SW 1271 (cell line): Measurements from ENCODE around the gene NUTF2.
"Not testable (repeated sequence)": the region's sequence is repeated elsewhere in the genome, so short reads cannot be mapped to it uniquely, and the experiment has no call there.

Source experiments
- DNase-seq, 2 experiments: peaks; one replicate each; lab custom pipeline; 2025; lab: John Stamatoyannopoulos, UW

The NUTF2 gene

GRCh38 chr16:67864044-67864443, 17.3 kb downstream of the NUTF2 start:
- DNase-seq, result not testable (repeated sequence)

- DNase-seq, result no peak
Measured at GRCh38 chr16:67864594-67864993, 17.9 kb downstream of the NUTF2 start.

- DNase-seq, result peak in 1 of 2 experiments; percentile 47
Measured at GRCh38 chr16:67865318-67865717, 18.6 kb downstream of the NUTF2 start.

GRCh38 chr16:67868290-67868689, 21.6 kb downstream of the NUTF2 start:
- no peak for DNase-seq

GRCh38 chr16:67869653-67870052, 22.9 kb downstream of the NUTF2 start:
- DNase-seq, result no peak

- DNase-seq, result no peak
Measured at GRCh38 chr16:67871256-67871655, 24.5 kb downstream of the NUTF2 start.

- no peak for DNase-seq
Measured at GRCh38 chr16:67872131-67872630, 25.4 kb downstream of the NUTF2 start.

- DNase-seq, result peak; percentile 35 to 73
Measured at GRCh38 chr16:67872631-67873434, 26.1 kb downstream of the NUTF2 start, which contains the start of gene EDC4. EDC4 (plus strand) TSS chr16:67873052; CDS start chr16:67873262, 210 bp downstream.

GRCh38 chr16:67873435-67874370, 27.0 kb downstream of the NUTF2 start:
- DNase-seq, result no peak

GRCh38 chr16:67874372-67874771, 27.6 kb downstream of the NUTF2 start:
- no peak for DNase-seq

GRCh38 chr16:67877064-67877463, 30.3 kb downstream of the NUTF2 start:
- DNase-seq, result no peak

GRCh38 chr16:67878232-67878631, 31.5 kb downstream of the NUTF2 start:
- DNase-seq, result no peak

GRCh38 chr16:67878846-67879245, 32.1 kb downstream of the NUTF2 start:
- no peak for DNase-seq

GRCh38 chr16:67879462-67879861, 32.7 kb downstream of the NUTF2 start:
- no peak for DNase-seq

GRCh38 chr16:67879936-67880335, 33.2 kb downstream of the NUTF2 start:
- DNase-seq, result no peak

GRCh38 chr16:67880584-67880983, 33.9 kb downstream of the NUTF2 start:
- no peak for DNase-seq

GRCh38 chr16:67881621-67882161, 35.0 kb downstream of the NUTF2 start:
- no peak for DNase-seq

- DNase-seq, result no peak
Measured at GRCh38 chr16:67882374-67883145, 35.8 kb downstream of the NUTF2 start.

- peak in 1 of 2 experiments; percentile 37 for DNase-seq
Measured at GRCh38 chr16:67883146-67883871, 36.6 kb downstream of the NUTF2 start.

GRCh38 chr16:67883872-67884261, 37.1 kb downstream of the NUTF2 start:
- no peak for DNase-seq

GRCh38 chr16:67884684-67885083, 38.0 kb downstream of the NUTF2 start, which contains the start of gene NRN1L:
NRN1L (plus strand) TSS chr16:67884885; CDS start chr16:67884904, 19 bp downstream.
- DNase-seq, result no peak
